ENCODE measurements around the gene PPP2R3B. TPM values are rescaled to one million over a fixed set of nuclear protein-coding genes. Genes with fewer than 3 reads are reported as not detected.

PPP2R3B gene
- total and polyA plus RNA-seq, 2 experiments from 2014 or later, result 22.4 to 24.3 TPM

GRCh38 chrX:367866-368265 is 18.8 kb downstream of the PPP2R3B start:
- no peaks in the 10 kb centered on the region for H3K9me2 ChIP-seq (replicated peaks; ENCODE audit: insufficient read depth)
- no peak for TF ChIP-seq EZH2 (IDR thresholded peaks at IDR 0.05; ENCODE audit: borderline replicate concordance)
- DNase-seq (ENCODE audit: low spot score), result no peak
- H3K4me1 ChIP-seq (ENCODE audit: insufficient read depth), result peaks cover under 1% of the 10 kb centered on the region
- peaks cover under 1% of the 10 kb centered on the region for H4K20me1 ChIP-seq (ENCODE audit: insufficient read depth, poor library complexity, severe bottlenecking)
- no peak overlapping the region for H3K27ac ChIP-seq
- H3K9me3 ChIP-seq (ENCODE audit: low read depth), result no peaks in the 10 kb centered on the region
- no peak overlapping the region for H3K4me2 ChIP-seq
- no peak overlapping the region for H2AFZ ChIP-seq
- peaks cover 15% of the 10 kb centered on the region for H3K79me2 ChIP-seq
- no peak overlapping the region for H3K4me3 ChIP-seq
- peaks cover 12% of the 10 kb centered on the region for H3K27me3 ChIP-seq
- H3K36me3 ChIP-seq (replicated peaks; ENCODE audit: insufficient read depth, low read depth), result no peaks in the 10 kb centered on the region
- WGBS (ENCODE audit: low lambda C conversion rate, missing lambda C conversion rate), result 83% methylated on average over 7 of the region's 17 CpGs

DNA sequence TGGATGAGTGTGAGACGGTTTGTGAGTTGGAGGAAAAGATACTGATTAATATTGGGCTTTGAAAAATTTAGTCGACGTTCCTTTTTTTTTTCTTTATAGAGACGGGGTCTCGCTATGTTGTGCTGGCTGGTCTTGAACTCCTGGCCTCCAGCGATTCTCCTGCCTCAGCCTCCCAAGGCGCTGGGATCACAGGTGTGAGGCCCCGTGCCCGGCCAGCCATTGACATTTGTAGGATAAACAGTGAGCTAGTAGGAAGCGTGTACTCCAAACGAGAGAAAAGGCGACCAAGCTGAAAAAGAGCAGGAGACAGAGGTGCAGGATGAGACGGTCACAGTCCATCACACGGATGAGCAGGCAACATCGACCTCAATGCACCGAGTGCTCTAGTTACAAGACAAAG is 19.4 kb downstream of the PPP2R3B start:
- no peak for DNase-seq (ENCODE audit: low spot score)
- no peak overlapping the region for H2AFZ ChIP-seq
- no peaks in the 10 kb centered on the region for H3K9me2 ChIP-seq (replicated peaks; ENCODE audit: insufficient read depth)
- H3K4me1 ChIP-seq (ENCODE audit: insufficient read depth), result no peaks in the 10 kb centered on the region
- H3K27me3 ChIP-seq, result peaks cover 7% of the 10 kb centered on the region
- H4K20me1 ChIP-seq (ENCODE audit: insufficient read depth, poor library complexity, severe bottlenecking), result no peaks in the 10 kb centered on the region
- TF ChIP-seq, protein P1, sequence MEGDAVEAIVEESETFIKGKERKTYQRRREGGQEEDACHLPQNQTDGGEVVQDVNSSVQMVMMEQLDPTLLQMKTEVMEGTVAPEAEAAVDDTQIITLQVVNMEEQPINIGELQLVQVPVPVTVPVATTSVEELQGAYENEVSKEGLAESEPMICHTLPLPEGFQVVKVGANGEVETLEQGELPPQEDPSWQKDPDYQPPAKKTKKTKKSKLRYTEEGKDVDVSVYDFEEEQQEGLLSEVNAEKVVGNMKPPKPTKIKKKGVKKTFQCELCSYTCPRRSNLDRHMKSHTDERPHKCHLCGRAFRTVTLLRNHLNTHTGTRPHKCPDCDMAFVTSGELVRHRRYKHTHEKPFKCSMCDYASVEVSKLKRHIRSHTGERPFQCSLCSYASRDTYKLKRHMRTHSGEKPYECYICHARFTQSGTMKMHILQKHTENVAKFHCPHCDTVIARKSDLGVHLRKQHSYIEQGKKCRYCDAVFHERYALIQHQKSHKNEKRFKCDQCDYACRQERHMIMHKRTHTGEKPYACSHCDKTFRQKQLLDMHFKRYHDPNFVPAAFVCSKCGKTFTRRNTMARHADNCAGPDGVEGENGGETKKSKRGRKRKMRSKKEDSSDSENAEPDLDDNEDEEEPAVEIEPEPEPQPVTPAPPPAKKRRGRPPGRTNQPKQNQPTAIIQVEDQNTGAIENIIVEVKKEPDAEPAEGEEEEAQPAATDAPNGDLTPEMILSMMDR (IDR thresholded peaks at IDR 0.05; ENCODE audit: poor library complexity), result no peak
- TF ChIP-seq EZH2 (IDR thresholded peaks at IDR 0.05; ENCODE audit: borderline replicate concordance), result no peak
- H3K4me3 ChIP-seq, result no peak overlapping the region
- WGBS (ENCODE audit: low lambda C conversion rate, missing lambda C conversion rate), result 94% methylated on average over 16 of the region's 16 CpGs
- H3K4me2 ChIP-seq, result no peak overlapping the region
- H3K27ac ChIP-seq, result no peak overlapping the region
- no peaks in the 10 kb centered on the region for H3K36me3 ChIP-seq (replicated peaks; ENCODE audit: insufficient read depth, low read depth)
- no peaks in the 10 kb centered on the region for H3K9me3 ChIP-seq (ENCODE audit: low read depth)
- peaks cover 10% of the 10 kb centered on the region for H3K79me2 ChIP-seq

- Histone ChIP-seq H3K4me1 (ENCODE audit: insufficient read depth) (no peaks in the 10 kb centered on the region), H3K79me2 (peaks cover 7% of the 10 kb centered on the region), H4K20me1 (ENCODE audit: insufficient read depth, poor library complexity, severe bottlenecking) (no peaks in the 10 kb centered on the region), H3K9me2 (replicated peaks; ENCODE audit: insufficient read depth) (no peaks in the 10 kb centered on the region), H3K27ac (no peak overlapping the region), H3K36me3 (replicated peaks; ENCODE audit: insufficient read depth, low read depth) (no peaks in the 10 kb centered on the region), H2AFZ (no peak overlapping the region), H3K27me3 (no peaks in the 10 kb centered on the region), H3K4me3 (no peak overlapping the region), H3K4me2 (no peak overlapping the region), H3K9me3 (ENCODE audit: low read depth) (no peaks in the 10 kb centered on the region)
- no peak for DNase-seq (ENCODE audit: low spot score)
- 95% methylated on average over 36 of the region's 37 CpGs for WGBS (ENCODE audit: low lambda C conversion rate, missing lambda C conversion rate)
- TF ChIP-seq, protein P1 (IDR thresholded peaks at IDR 0.05; ENCODE audit: poor library complexity), result no peak
Measured at GRCh38 chrX:363621-364375, 22.9 kb downstream of the PPP2R3B start.

DNA sequence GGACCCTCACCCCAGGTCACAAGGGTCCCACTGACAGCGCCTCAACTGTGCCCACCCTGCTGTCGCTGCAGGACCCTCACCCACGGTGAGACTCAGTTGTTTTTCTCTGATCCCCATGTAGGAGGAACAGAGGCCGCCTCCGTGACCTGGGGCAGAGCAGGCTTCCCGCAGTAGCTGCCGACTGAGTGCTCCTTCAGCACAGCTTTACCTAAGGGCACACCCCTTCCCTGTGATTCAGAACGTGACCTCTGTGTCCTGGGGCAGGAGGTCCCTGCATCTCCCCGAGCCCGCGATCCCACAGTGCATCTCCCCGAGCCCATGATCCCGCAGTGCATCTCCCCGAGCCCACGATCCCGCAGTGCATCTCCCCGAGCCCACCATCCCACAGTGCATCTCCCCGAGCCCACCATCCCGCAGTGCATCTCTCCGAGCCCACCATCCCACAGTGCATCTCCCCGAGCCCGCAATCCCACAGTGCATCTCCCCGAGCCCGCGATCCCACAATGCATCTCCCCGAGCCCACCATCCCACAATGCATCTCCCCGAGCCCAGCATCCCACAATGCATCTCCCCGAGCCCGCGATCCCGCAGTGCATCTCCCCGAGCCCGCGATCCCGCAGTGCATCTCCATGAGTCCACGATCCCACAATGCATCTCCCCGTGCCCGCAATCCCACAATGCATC is 23.6 kb downstream of the PPP2R3B start:
- Histone ChIP-seq H4K20me1 (ENCODE audit: insufficient read depth, poor library complexity, severe bottlenecking) (no peaks in the 10 kb centered on the region), H3K4me2 (no peak overlapping the region), H3K9me3 (ENCODE audit: low read depth) (no peaks in the 10 kb centered on the region), H3K4me1 (ENCODE audit: insufficient read depth) (no peaks in the 10 kb centered on the region), H3K4me3 (no peak overlapping the region), H3K79me2 (peaks cover 7% of the 10 kb centered on the region), H2AFZ (no peak overlapping the region), H3K27ac (no peak overlapping the region), H3K27me3 (no peaks in the 10 kb centered on the region), H3K36me3 (replicated peaks; ENCODE audit: insufficient read depth, low read depth) (no peaks in the 10 kb centered on the region), H3K9me2 (replicated peaks; ENCODE audit: insufficient read depth) (no peaks in the 10 kb centered on the region)
- no peak for TF ChIP-seq EZH2 (IDR thresholded peaks at IDR 0.05; ENCODE audit: borderline replicate concordance)
- 83% methylated on average over 35 of the region's 38 CpGs for WGBS (ENCODE audit: low lambda C conversion rate, missing lambda C conversion rate)
- DNase-seq (ENCODE audit: low spot score), result no peak
